CD14-positive monocyte (primary cell): ENCODE data around the gene FXYD2. TPM values are rescaled to one million over a fixed set of nuclear protein-coding genes. Genes with fewer than 3 reads are reported as not detected.

Experiments used
- DNase-seq, 3 donors: peaks; one replicate each; pipeline ENCODE4 v3.0.0-alpha.2; 2011 to 2022
- H2AFZ ChIP-seq: 2 replicates; pipeline ENCODE4 v1.6.0; 2012; ENCODE audit warnings: mild to moderate bottlenecking, low read depth, low read length, inconsistent platforms; ENCODE audit not compliant: insufficient read depth, poor library complexity, severe bottlenecking
- H3K27ac ChIP-seq, 2 donors: 1 replicate in 1 of 2; 2 replicates in 1 of 2; pipeline ENCODE4 v1.5.1; 2012 to 2013; ENCODE audit warnings: low read length in 2 of 2, control low read depth in 1 of 2, inconsistent platforms in 1 of 2, low read depth in 1 of 2, mild to moderate bottlenecking in 1 of 2
- H3K27me3 ChIP-seq, 2 donors: one replicate each; pipeline versions ENCODE4 v1.6.0 to v1.6.1; 2011 to 2013; ENCODE audit warnings: low read length in 2 of 2; ENCODE audit not compliant: control insufficient read depth in 2 of 2, insufficient read depth in 2 of 2
- H3K36me3 ChIP-seq, 2 donors: replicated peaks in 1 of 2; 1 replicate in 1 of 2; 2 replicates in 1 of 2; pipeline versions ENCODE4 v1.5.1 to v1.6.1; 2012 to 2013; ENCODE audit warnings: low read length in 2 of 2, control low read depth in 1 of 2, inconsistent platforms in 1 of 2, mild to moderate bottlenecking in 1 of 2; ENCODE audit not compliant: insufficient read depth in 2 of 2, control insufficient read depth in 1 of 2
- H3K4me1 ChIP-seq, 2 donors: 1 replicate in 1 of 2; 2 replicates in 1 of 2; pipeline versions ENCODE4 v1.5.1 to v1.6.1; 2012 to 2013; ENCODE audit warnings: low read length in 2 of 2, control low read depth in 1 of 2, inconsistent platforms in 1 of 2, mild to moderate bottlenecking in 1 of 2, moderate library complexity in 1 of 2; ENCODE audit not compliant: insufficient read depth in 2 of 2, control insufficient read depth in 1 of 2
- H3K4me2 ChIP-seq: replicated peaks from 2 replicates; pipeline ENCODE3; 2012; ENCODE audit warnings: low read length, moderate library complexity, mild to moderate bottlenecking; ENCODE audit not compliant: poor library complexity, severe bottlenecking; ENCODE audit errors: extremely low read depth
- H3K4me3 ChIP-seq, 3 experiments: fragments of 200-600 bp in 1 of 3; sonication (generic) in 1 of 3; replicated peaks in 1 of 3; 1 replicate in 2 of 3; 2 replicates in 1 of 3; pipeline ENCODE4 v1.5.1; 2011 to 2013; ENCODE audit warnings: low read length in 3 of 3, mild to moderate bottlenecking in 3 of 3, control low read depth in 2 of 3, low read depth in 2 of 3, inconsistent platforms in 1 of 3, moderate library complexity in 1 of 3
- H3K79me2 ChIP-seq: 2 replicates; pipeline ENCODE4 v1.6.0; 2012; ENCODE audit warnings: mild to moderate bottlenecking, control low read depth, inconsistent platforms, low read length, moderate library complexity; ENCODE audit not compliant: insufficient read depth
- H3K9ac ChIP-seq: 2 replicates; pipeline ENCODE4 v1.6.0; 2017; ENCODE audit warnings: low read length, mild to moderate bottlenecking; ENCODE audit not compliant: insufficient read depth, poor library complexity, severe bottlenecking
- H3K9me3 ChIP-seq, 2 donors: replicated peaks in 1 of 2; 1 replicate in 1 of 2; 2 replicates in 1 of 2; pipeline versions ENCODE4 v1.5.1 to v1.6.1; 2012 to 2013; ENCODE audit warnings: low read length in 2 of 2, control low read depth in 1 of 2; ENCODE audit not compliant: control insufficient read depth in 1 of 2, insufficient read depth in 1 of 2
- H4K20me1 ChIP-seq: 2 replicates; pipeline ENCODE4 v1.6.0; 2012; ENCODE audit warnings: mild to moderate bottlenecking, low read length, control low read depth, moderate library complexity; ENCODE audit not compliant: insufficient read depth
- H3K27ac Mint-ChIP-seq, 7 donors: one replicate each; pipeline ENCODE4 v1.8.0; 2020; ENCODE audit warnings: mild to moderate bottlenecking in 7 of 7, mixed read lengths in 7 of 7, moderate library complexity in 6 of 7, inconsistent platforms in 2 of 7
- H3K27me3 Mint-ChIP-seq, 3 donors: one replicate each; pipeline ENCODE4 v1.8.0; 2021 to 2022; ENCODE audit warnings: low read depth in 3 of 3, mild to moderate bottlenecking in 3 of 3, mixed read lengths in 3 of 3, moderate library complexity in 3 of 3, inconsistent platforms in 1 of 3
- H3K36me3 Mint-ChIP-seq, 2 donors: one replicate each; pipeline ENCODE4 v1.8.0; 2020; ENCODE audit warnings: mixed read lengths in 2 of 2, inconsistent platforms in 1 of 2, mild to moderate bottlenecking in 1 of 2
- H3K4me1 Mint-ChIP-seq: one replicate; pipeline ENCODE4 v1.8.0; 2020; ENCODE audit warnings: mild to moderate bottlenecking, mixed read lengths
- H3K4me3 Mint-ChIP-seq, 2 donors: one replicate each; pipeline ENCODE4 v1.8.0; 2020; ENCODE audit warnings: mild to moderate bottlenecking in 2 of 2, mixed read lengths in 2 of 2, moderate library complexity in 1 of 2
- H3K9me3 Mint-ChIP-seq, 7 donors: one replicate each; pipeline ENCODE4 v1.8.0; 2020 to 2022; ENCODE audit warnings: mixed read lengths in 7 of 7, mild to moderate bottlenecking in 6 of 7, moderate library complexity in 6 of 7, inconsistent platforms in 2 of 7
- WGBS: methylation state at CpG from one replicate; pipeline ENCODE4 v1.1.5; 2013; ENCODE audit warnings: missing lambda C conversion rate; ENCODE audit not compliant: insufficient coverage; 5-methylcytosine and 5-hydroxymethylcytosine counted together
- intact Hi-C, 2 donors: fragments of 100-400 bp; cut with micrococcal nuclease; formaldehyde crosslinking; loops; one replicate each; pipeline versions ENCODE4 v1.15.0 to v1.15.1; 2023
- polyA plus RNA-seq, 3 donors: library from polyadenylated mRNA; depleted of rRNA in 1 of 3; unstranded in 2 of 3; stranded (reverse) in 1 of 3; fragments of 300-500 nt in 2 of 3; fragments of >200 nt in 1 of 3; fragmentation: Illumina TruSeq in 2 of 3; gene quantifications; 1 replicate in 2 of 3; 2 replicates in 1 of 3; pipeline ENCODE4 v1.2.3, GENCODE V29; 2012 to 2021
- TF ChIP-seq, protein P1 (sequence below): fragments of 200-600 bp; IDR thresholded peaks from one replicate; pipeline ENCODE4 v1.8.0; 2022; ENCODE audit warnings: antibody characterized with exemption, mild to moderate bottlenecking

The FXYD2 gene
- polyA plus RNA-seq, 3 donors: 0.96 to 4.4 (median 2.5) TPM

DNA sequence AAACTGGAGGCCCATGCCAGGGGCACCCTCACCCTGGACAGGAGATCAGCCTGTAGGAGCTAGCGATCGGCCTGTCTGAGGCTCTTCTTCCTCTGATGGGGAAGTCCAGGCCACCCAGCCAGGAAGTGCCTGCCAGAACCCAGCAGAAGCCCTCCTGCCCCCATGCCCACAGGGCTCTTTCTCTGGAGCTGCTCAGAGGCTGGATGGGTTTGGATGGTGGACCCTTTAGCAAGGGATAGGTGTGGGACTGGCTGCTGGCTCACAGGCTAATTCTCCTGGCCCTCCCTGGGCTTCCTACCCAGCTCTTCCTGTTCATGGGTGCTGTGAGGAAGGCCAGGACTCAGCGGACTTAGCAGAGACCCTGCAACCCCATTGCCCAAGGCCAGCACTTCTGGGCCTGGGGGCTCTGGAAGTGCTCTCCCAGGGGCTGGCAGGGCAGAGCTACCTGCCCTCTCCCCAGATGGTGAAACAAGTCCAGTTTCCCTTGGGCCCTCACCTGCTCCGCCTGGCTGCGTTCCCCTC is 7.6 kb downstream of the FXYD2 start:
- intact Hi-C loops: loop anchor here in 1 of 2 donors (1.0 to 5.0 kb wide), 3 partner anchors 12 to 390 kb away; partner anchors contain the start of gene IL10RA
- Mint-ChIP-seq H3K27ac (peak overlapping the region; percentile 95 to 99 (median 99)), H3K4me1 (peaks cover 54% of the 10 kb centered on the region), H3K9me3 (peaks cover 0 to 2% (median 0%) of the 10 kb centered on the region in 7 donors), H3K27me3 (peaks cover 0 to 3% (median 2%) of the 10 kb centered on the region in 3 donors), H3K4me3 (peak overlapping the region in 1 of 2 donors; percentile 11), H3K36me3 (no peaks in the 10 kb centered on the region)
- Histone ChIP-seq H3K27me3 (no peaks in the 10 kb centered on the region), H3K9ac (peak overlapping the region; percentile 79), H4K20me1 (no peaks in the 10 kb centered on the region), H3K4me3 (no peak overlapping the region), H3K79me2 (no peaks in the 10 kb centered on the region), H2AFZ (peak overlapping the region; percentile 70), H3K4me1 (peaks cover 63% of the 10 kb centered on the region in 2 donors), H3K4me2 (peak overlapping the region; percentile 16), H3K27ac (peak overlapping the region; percentile 99 to 100), H3K9me3 (no peaks in the 10 kb centered on the region), H3K36me3 (no peaks in the 10 kb centered on the region)
- TF ChIP-seq, protein P1, sequence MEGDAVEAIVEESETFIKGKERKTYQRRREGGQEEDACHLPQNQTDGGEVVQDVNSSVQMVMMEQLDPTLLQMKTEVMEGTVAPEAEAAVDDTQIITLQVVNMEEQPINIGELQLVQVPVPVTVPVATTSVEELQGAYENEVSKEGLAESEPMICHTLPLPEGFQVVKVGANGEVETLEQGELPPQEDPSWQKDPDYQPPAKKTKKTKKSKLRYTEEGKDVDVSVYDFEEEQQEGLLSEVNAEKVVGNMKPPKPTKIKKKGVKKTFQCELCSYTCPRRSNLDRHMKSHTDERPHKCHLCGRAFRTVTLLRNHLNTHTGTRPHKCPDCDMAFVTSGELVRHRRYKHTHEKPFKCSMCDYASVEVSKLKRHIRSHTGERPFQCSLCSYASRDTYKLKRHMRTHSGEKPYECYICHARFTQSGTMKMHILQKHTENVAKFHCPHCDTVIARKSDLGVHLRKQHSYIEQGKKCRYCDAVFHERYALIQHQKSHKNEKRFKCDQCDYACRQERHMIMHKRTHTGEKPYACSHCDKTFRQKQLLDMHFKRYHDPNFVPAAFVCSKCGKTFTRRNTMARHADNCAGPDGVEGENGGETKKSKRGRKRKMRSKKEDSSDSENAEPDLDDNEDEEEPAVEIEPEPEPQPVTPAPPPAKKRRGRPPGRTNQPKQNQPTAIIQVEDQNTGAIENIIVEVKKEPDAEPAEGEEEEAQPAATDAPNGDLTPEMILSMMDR: no peak
- peak; percentile 76 to 86 (median 81) for DNase-seq
- WGBS: 51% methylated on average over 5 of the region's 5 CpGs

- Mint-ChIP-seq H3K36me3 (no peaks in the 10 kb centered on the region), H3K9me3 (peaks cover 0 to 3% (median 0%) of the 10 kb centered on the region in 7 donors), H3K4me3 (peak overlapping the region; percentile 11 to 16), H3K27ac (peak overlapping the region; percentile 95 to 99 (median 99)), H3K4me1 (peaks cover 52% of the 10 kb centered on the region), H3K27me3 (peaks cover 2 to 3% (median 2%) of the 10 kb centered on the region in 3 donors)
- H3K9ac ChIP-seq: peak overlapping the region; percentile 79
- no peaks in the 10 kb centered on the region for H3K9me3 ChIP-seq
- H3K27ac ChIP-seq: peak overlapping the region; percentile 99 to 100
- peak overlapping the region; percentile 8 for H3K4me2 ChIP-seq
- TF ChIP-seq, protein P1: no peak
- peaks cover 62 to 63% of the 10 kb centered on the region in 2 donors for H3K4me1 ChIP-seq
- 86% methylated on average over 10 of the region's 20 CpGs for WGBS
- H3K79me2 ChIP-seq: no peaks in the 10 kb centered on the region
- no peaks in the 10 kb centered on the region for H4K20me1 ChIP-seq
- intact Hi-C loops: loop anchor here in 1 of 2 donors (5.0 kb wide), 2 partner anchors 171 to 389 kb away; partner anchors contain the start of gene IL10RA
- no peak overlapping the region for H3K4me3 ChIP-seq
- no peaks in the 10 kb centered on the region for H3K36me3 ChIP-seq
- H3K27me3 ChIP-seq: no peaks in the 10 kb centered on the region
- peak in 1 of 3 donors; percentile 44 for DNase-seq
- H2AFZ ChIP-seq: peak overlapping the region; percentile 70
These were observed 8.3 kb downstream of the FXYD2 start for GRCh38 chr11:117816151-117816741.
